Neuronal stem cell (in vitro differentiated cells): ENCODE data around the gene RSPH1. TPM values are rescaled to one million over a fixed set of nuclear protein-coding genes. Genes with fewer than 3 reads are reported as not detected.

Source experiments
- DNase-seq: peaks from one replicate; pipeline ENCODE4 v3.0.0-alpha.2; 2013; ENCODE audit warnings: low spot score
- H2AFZ ChIP-seq: one replicate; pipeline ENCODE4 v1.6.1; 2013; ENCODE audit warnings: mild to moderate bottlenecking, low read length, inconsistent platforms
- H2AK5ac ChIP-seq: 2 replicates; pipeline ENCODE4 v1.6.1; 2013; ENCODE audit warnings: low read depth, mild to moderate bottlenecking, inconsistent platforms, low read length, moderate library complexity, mixed read lengths
- H2BK120ac ChIP-seq: 2 replicates; pipeline ENCODE4 v1.6.1; 2013; ENCODE audit warnings: low read depth, mild to moderate bottlenecking, inconsistent platforms, low read length, moderate library complexity, mixed read lengths
- H2BK12ac ChIP-seq: one replicate; pipeline ENCODE4 v1.6.1; 2013; ENCODE audit warnings: low read length, inconsistent platforms
- H2BK15ac ChIP-seq: 2 replicates; pipeline ENCODE4 v1.6.1; 2013; ENCODE audit warnings: mild to moderate bottlenecking, low read length, inconsistent platforms, mixed read lengths
- H2BK5ac ChIP-seq: one replicate; pipeline ENCODE4 v1.6.1; 2013; ENCODE audit warnings: inconsistent platforms, mild to moderate bottlenecking, low read length, moderate library complexity
- H3K14ac ChIP-seq: one replicate; pipeline ENCODE4 v1.6.1; 2013; ENCODE audit warnings: low read length, inconsistent platforms
- H3K18ac ChIP-seq: 2 replicates; pipeline ENCODE4 v1.6.1; 2013; ENCODE audit warnings: low read length, inconsistent platforms
- H3K23ac ChIP-seq: 2 replicates; pipeline ENCODE4 v1.6.1; 2013; ENCODE audit warnings: low read depth, mild to moderate bottlenecking, mixed read lengths, low read length, inconsistent platforms; ENCODE audit not compliant: poor library complexity
- H3K27ac ChIP-seq: replicated peaks from 3 replicates; pipeline ENCODE4 v1.5.1; 2013; ENCODE audit warnings: low read length, inconsistent platforms
- H3K27me3 ChIP-seq, 3 experiments: 2 replicates each; pipeline ENCODE4 v1.6.1; 2013; ENCODE audit warnings: low read length in 3 of 3, mild to moderate bottlenecking in 2 of 3, inconsistent platforms in 1 of 3, low read depth in 1 of 3, mixed read lengths in 1 of 3, moderate library complexity in 1 of 3; ENCODE audit not compliant: control insufficient read depth in 3 of 3, insufficient read depth in 3 of 3
- H3K36me3 ChIP-seq, 2 donors: replicated peaks in 1 of 2; 2 replicates each; pipeline ENCODE4 v1.6.1; 2013; ENCODE audit warnings: low read length in 2 of 2; ENCODE audit not compliant: control insufficient read depth in 2 of 2, insufficient read depth in 2 of 2
- H3K4ac ChIP-seq: 2 replicates; pipeline ENCODE4 v1.6.1; 2013; ENCODE audit warnings: inconsistent platforms, mild to moderate bottlenecking, low read length, moderate library complexity
- H3K4me1 ChIP-seq, 2 donors: 1 replicate in 1 of 2; 2 replicates in 1 of 2; pipeline ENCODE4 v1.6.1; 2013; ENCODE audit warnings: low read length in 2 of 2, low read depth in 1 of 2; ENCODE audit not compliant: control insufficient read depth in 2 of 2, insufficient read depth in 1 of 2
- H3K4me2 ChIP-seq: one replicate; pipeline ENCODE4 v1.6.1; 2013; ENCODE audit warnings: mild to moderate bottlenecking, low read length, inconsistent platforms; ENCODE audit not compliant: insufficient read depth, poor library complexity, severe bottlenecking
- H3K4me3 ChIP-seq, 2 donors: 2 replicates each; pipeline ENCODE4 v1.5.1; 2013; ENCODE audit warnings: low read length in 2 of 2, mild to moderate bottlenecking in 2 of 2, inconsistent platforms in 1 of 2, moderate library complexity in 1 of 2
- H3K79me1 ChIP-seq: one replicate; pipeline ENCODE4 v1.6.1; 2013; ENCODE audit warnings: low read depth, mild to moderate bottlenecking, inconsistent platforms, low read length, moderate library complexity
- H3K9ac ChIP-seq: one replicate; pipeline ENCODE4 v1.6.1; 2013; ENCODE audit warnings: mild to moderate bottlenecking, low read depth, low read length, inconsistent platforms; ENCODE audit not compliant: poor library complexity
- H3K9me3 ChIP-seq, 2 donors: replicated peaks in 1 of 2; 2 replicates each; pipeline versions ENCODE3 to v1.6.1; 2013; ENCODE audit warnings: low read length in 2 of 2, mild to moderate bottlenecking in 2 of 2, inconsistent platforms in 1 of 2, low read depth in 1 of 2, mixed read lengths in 1 of 2, moderate library complexity in 1 of 2; ENCODE audit not compliant: control insufficient read depth in 2 of 2, insufficient read depth in 1 of 2
- H4K8ac ChIP-seq: one replicate; pipeline ENCODE4 v1.6.1; 2013; ENCODE audit warnings: low read depth, mild to moderate bottlenecking, inconsistent platforms, low read length, moderate library complexity
- H4K91ac ChIP-seq: one replicate; pipeline ENCODE4 v1.6.1; 2013; ENCODE audit warnings: low read length, low read depth, mild to moderate bottlenecking, inconsistent platforms; ENCODE audit not compliant: poor library complexity
- WGBS, 2 donors: extraction: QIAGEN DNeasy Blood & Tissue Kit; methylation state at CpG; one replicate each; pipeline ENCODE4 v1.1.7; 2013; ENCODE audit warnings: missing lambda C conversion rate in 2 of 2, mixed read lengths in 1 of 2; ENCODE audit not compliant: insufficient read length in 2 of 2, insufficient replicate concordance in 1 of 2; ENCODE audit errors: extremely low coverage in 2 of 2; 5-methylcytosine and 5-hydroxymethylcytosine counted together
- polyA plus RNA-seq, 2 experiments: library from polyadenylated mRNA; stranded (reverse); fragments of 200-250 nt; gene quantifications; one replicate each; pipeline ENCODE4 v1.2.3, GENCODE V29; 2013

The RSPH1 gene
- 0.82 TPM for polyA plus RNA-seq (2013, experiment 1 of 2)
- 0.89 TPM for polyA plus RNA-seq (2013, experiment 2 of 2)

DNA sequence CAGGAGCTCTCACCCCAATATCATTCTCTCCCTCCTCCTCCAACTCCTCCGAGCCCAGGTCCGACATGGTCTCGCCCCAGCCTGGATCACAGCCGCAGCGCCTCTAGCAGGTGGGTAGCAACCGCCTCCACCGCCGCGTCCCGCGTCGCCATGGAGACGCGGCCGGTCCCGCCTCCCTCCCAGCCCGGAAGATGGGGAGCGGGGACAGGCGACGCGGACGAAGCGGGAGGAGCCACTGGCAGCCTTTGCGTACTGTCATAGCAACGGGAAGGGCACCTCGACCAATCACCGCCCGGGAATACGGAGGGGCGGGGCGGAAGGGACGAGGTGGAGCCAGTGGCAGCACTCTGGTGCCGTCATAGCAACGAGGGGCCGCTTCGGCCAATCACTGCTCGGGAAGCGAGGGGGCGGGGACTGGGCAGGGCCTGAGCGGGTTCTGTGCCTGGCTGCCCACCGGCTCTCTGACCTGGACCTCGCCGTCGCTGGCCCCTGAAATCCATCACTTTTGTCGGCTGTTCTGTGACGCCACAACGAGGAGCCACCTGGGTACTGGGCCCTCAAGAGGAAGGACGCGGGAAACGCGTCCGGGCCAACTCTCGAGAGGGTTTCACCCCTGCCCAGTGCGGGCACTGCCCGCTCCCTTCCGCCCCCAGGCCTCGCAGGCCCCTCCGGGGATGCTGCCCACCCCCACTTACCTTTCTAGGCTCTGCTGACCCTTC lies at the start of gene RSPH1:
RSPH1 (minus strand) TSS at position 105 of the 719 bp plus-strand sequence; CDS start at position 67, 38 bp downstream.
- H3K14ac ChIP-seq, result no peak within 1 kb of the TSS
- H3K9ac ChIP-seq, result peak within 1 kb of the TSS; percentile 85
- peak within 1 kb of the TSS; percentile 57 for H2BK5ac ChIP-seq
- peak within 1 kb of the TSS; percentile 32 for H3K23ac ChIP-seq
- peak within 1 kb of the TSS; percentile 83 for H3K4me2 ChIP-seq
- H3K18ac ChIP-seq, result peak within 1 kb of the TSS; percentile 94
- H3K36me3 ChIP-seq, result no peaks in the 10 kb centered on the region
- H3K79me1 ChIP-seq, result no peaks in the 10 kb centered on the region
- peak within 1 kb of the TSS; percentile 64 to 83 for H3K4me3 ChIP-seq
- H2AFZ ChIP-seq, result peak within 1 kb of the TSS; percentile 95
- no CpG with 5 or more reads among the region's 58 CpGs for WGBS, 2 donors
- H2BK120ac ChIP-seq, result no peak within 1 kb of the TSS
- H3K4me1 ChIP-seq, result peaks cover 8 to 10% of the 10 kb centered on the region in 2 donors
- H3K27ac ChIP-seq, result peak within 1 kb of the TSS; percentile 65
- H4K8ac ChIP-seq, result peak within 1 kb of the TSS; percentile 33
- H2BK12ac ChIP-seq, result no peak within 1 kb of the TSS
- no peaks in the 10 kb centered on the region for H3K9me3 ChIP-seq
- H3K27me3 ChIP-seq, result peaks cover 0 to 17% (median 0%) of the 10 kb centered on the region in 3 experiments
- peak; percentile 99 for DNase-seq
- no peak within 1 kb of the TSS for H2BK15ac ChIP-seq
- H3K4ac ChIP-seq, result no peak within 1 kb of the TSS
- H4K91ac ChIP-seq, result peak within 1 kb of the TSS; percentile 22
- peak within 1 kb of the TSS; percentile 83 for H2AK5ac ChIP-seq

DNA sequence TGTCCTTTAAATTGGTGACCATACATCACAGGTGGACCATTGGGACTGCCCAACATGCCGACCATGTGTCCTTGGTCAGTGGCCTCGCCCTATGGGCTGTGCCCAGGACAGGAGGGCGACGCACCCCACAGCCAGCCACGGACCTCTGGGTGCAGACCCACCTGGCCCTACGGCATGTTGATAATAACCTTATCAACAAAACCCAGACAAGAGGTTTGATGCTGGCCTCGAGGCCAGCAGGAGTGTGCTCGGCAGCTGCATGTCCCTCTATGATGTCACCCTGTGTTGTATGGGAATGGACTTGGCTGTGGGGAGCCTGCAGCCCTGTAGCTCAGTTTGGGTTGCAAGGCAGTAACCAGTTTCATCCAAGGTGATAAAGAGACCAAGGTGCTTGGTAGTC lies 49.7 kb upstream of the RSPH1 start:
- Histone ChIP-seq H3K79me1 (no peaks in the 10 kb centered on the region), H2BK120ac (no peak overlapping the region), H3K27me3 (peaks cover 0 to 10% (median 0%) of the 10 kb centered on the region in 3 experiments), H3K14ac (no peak overlapping the region), H3K36me3 (no peaks in the 10 kb centered on the region), H3K18ac (no peak overlapping the region), H3K27ac (no peak overlapping the region), H2BK5ac (no peak overlapping the region), H4K8ac (no peak overlapping the region), H3K4me3 (no peak overlapping the region), H2AFZ (no peak overlapping the region), H3K4ac (no peak overlapping the region), H3K4me1 (no peaks in the 10 kb centered on the region), H3K9ac (no peak overlapping the region), H3K9me3 (no peaks in the 10 kb centered on the region), H2AK5ac (no peak overlapping the region), H2BK15ac (no peak overlapping the region), H3K4me2 (no peak overlapping the region), H2BK12ac (no peak overlapping the region), H4K91ac (no peak overlapping the region), H3K23ac (no peak overlapping the region)
- DNase-seq, result no peak
- no CpG with 5 or more reads among the region's 8 CpGs for WGBS, 2 donors

- Histone ChIP-seq H2BK5ac (no peak overlapping the region), H3K9ac (no peak overlapping the region), H2AK5ac (no peak overlapping the region), H3K27ac (no peak overlapping the region), H2AFZ (no peak overlapping the region), H3K23ac (no peak overlapping the region), H3K36me3 (no peaks in the 10 kb centered on the region), H4K8ac (no peak overlapping the region), H3K4me3 (no peak overlapping the region), H3K18ac (no peak overlapping the region), H3K4me2 (no peak overlapping the region), H3K4me1 (no peaks in the 10 kb centered on the region), H4K91ac (no peak overlapping the region), H2BK120ac (no peak overlapping the region), H3K27me3 (peaks cover 0 to 10% (median 0%) of the 10 kb centered on the region in 3 experiments), H3K79me1 (no peaks in the 10 kb centered on the region), H3K14ac (no peak overlapping the region), H2BK12ac (no peak overlapping the region), H3K4ac (no peak overlapping the region), H2BK15ac (no peak overlapping the region), H3K9me3 (no peaks in the 10 kb centered on the region)
- no CpG with 5 or more reads among the region's 4 CpGs for WGBS, 2 donors
- no peak for DNase-seq
These were observed 49.3 kb upstream of the RSPH1 start for GRCh38 chr21:42545317-42545716.

DNA sequence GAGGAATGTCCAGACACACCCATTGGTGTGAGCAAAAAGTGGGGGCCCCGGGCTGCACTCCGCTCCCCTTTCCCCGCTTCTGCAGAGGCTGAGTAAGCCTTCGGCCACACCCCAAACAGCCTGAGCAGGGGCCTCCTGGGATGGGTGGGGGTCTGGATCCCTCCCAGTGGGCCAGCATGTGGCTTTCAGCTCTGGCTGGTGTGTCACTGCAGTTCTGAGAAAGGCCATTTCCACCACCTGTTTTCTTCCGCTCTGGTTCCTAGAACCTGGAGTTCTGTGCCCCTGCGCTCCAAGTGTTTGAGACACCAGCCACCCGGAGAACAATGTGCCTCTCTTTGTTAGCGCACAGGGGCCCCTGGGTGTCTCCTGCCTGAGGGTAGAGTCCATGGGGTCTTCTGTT lies 48.5 kb upstream of the RSPH1 start:
- H3K14ac ChIP-seq, result no peak overlapping the region
- H2BK5ac ChIP-seq, result no peak overlapping the region
- H3K9ac ChIP-seq, result no peak overlapping the region
- no peak overlapping the region for H3K4me3 ChIP-seq
- H4K8ac ChIP-seq, result no peak overlapping the region
- no peak overlapping the region for H2AFZ ChIP-seq
- WGBS, 2 donors, result no CpG with 5 or more reads among the region's 8 CpGs
- H3K27ac ChIP-seq, result no peak overlapping the region
- no peaks in the 10 kb centered on the region for H3K4me1 ChIP-seq
- no peak overlapping the region for H2BK15ac ChIP-seq
- H3K4me2 ChIP-seq, result no peak overlapping the region
- H3K79me1 ChIP-seq, result no peaks in the 10 kb centered on the region
- no peak for DNase-seq
- H4K91ac ChIP-seq, result no peak overlapping the region
- no peak overlapping the region for H3K4ac ChIP-seq
- no peak overlapping the region for H2BK12ac ChIP-seq
- no peak overlapping the region for H2AK5ac ChIP-seq
- peaks cover 0 to 7% (median 0%) of the 10 kb centered on the region in 3 experiments for H3K27me3 ChIP-seq
- no peaks in the 10 kb centered on the region for H3K9me3 ChIP-seq
- H3K36me3 ChIP-seq, result no peaks in the 10 kb centered on the region
- H3K23ac ChIP-seq, result peak overlapping the region; percentile 47
- no peak overlapping the region for H3K18ac ChIP-seq
- H2BK120ac ChIP-seq, result no peak overlapping the region
